HL-60 (cell line): Measurements from ENCODE around the gene CDK15.

Source experiments
- DNase-seq, 2 experiments: peaks; one replicate each; pipeline ENCODE4 v3.0.0-alpha.2; 2010 to 2020; ENCODE audit warnings: low read depth in 1 of 2, low spot score in 1 of 2
- H3K27ac ChIP-seq: fragments of 250-450 bp; sonication (Bioruptor Pico); replicated peaks from 2 replicates; pipeline ENCODE4 v1.5.1; 2020; ENCODE audit warnings: mild to moderate bottlenecking, moderate library complexity
- H3K27me3 ChIP-seq: fragments of 250-450 bp; sonication (Bioruptor Pico); 2 replicates; pipeline ENCODE4 v1.5.1; 2021; ENCODE audit warnings: mild to moderate bottlenecking, moderate library complexity; ENCODE audit not compliant: insufficient read depth, poor library complexity, severe bottlenecking
- H3K4me3 ChIP-seq: replicated peaks from 2 replicates; pipeline ENCODE4 v1.5.1; 2011; ENCODE audit warnings: mild to moderate bottlenecking, control low read depth, low read length; ENCODE audit not compliant: insufficient read depth
- CTCF ChIP-seq: IDR thresholded peaks from one replicate; pipeline ENCODE4 v1.5.1; 2011; ENCODE audit warnings: low read length, control low read depth, inconsistent platforms; ENCODE audit not compliant: insufficient read depth
- GABPA ChIP-seq: IDR thresholded peaks from 2 replicates; pipeline ENCODE4 v1.6.1; 2012; ENCODE audit warnings: low read depth
- POLR2AphosphoS5 ChIP-seq: IDR thresholded peaks from 2 replicates; pipeline ENCODE4 v1.6.1; 2012; ENCODE audit warnings: low read depth
- REST ChIP-seq: IDR thresholded peaks from 2 replicates; pipeline ENCODE4 v1.6.1; 2012; ENCODE audit warnings: low read depth; ENCODE audit not compliant: insufficient replicate concordance
- SPI1 ChIP-seq: IDR thresholded peaks from 2 replicates; pipeline ENCODE4 v1.6.1; 2012; ENCODE audit warnings: low read depth, mild to moderate bottlenecking, borderline replicate concordance

The CDK15 gene

GRCh38 chr2:201786471-201786870, 19.9 kb upstream of the CDK15 start:
- Histone ChIP-seq H3K4me3 (no peak overlapping the region), H3K27me3 (no peaks in the 10 kb centered on the region), H3K27ac (peak overlapping the region; percentile 81)
- DNase-seq: peak in 1 of 2 experiments; percentile 17
- no peak for TF ChIP-seq REST
- TF ChIP-seq CTCF: no peak
- TF ChIP-seq GABPA: no peak
- no peak for TF ChIP-seq SPI1
- no peak for TF ChIP-seq POLR2AphosphoS5

GRCh38 chr2:201788371-201788770, 18.0 kb upstream of the CDK15 start:
- H3K4me3 ChIP-seq: no peak overlapping the region
- H3K27ac ChIP-seq: peak overlapping the region; percentile 81
- TF ChIP-seq GABPA: no peak
- no peak for TF ChIP-seq POLR2AphosphoS5
- no peak for TF ChIP-seq SPI1
- no peak for TF ChIP-seq REST
- TF ChIP-seq CTCF: no peak
- DNase-seq: no peak
- H3K27me3 ChIP-seq: no peaks in the 10 kb centered on the region

GRCh38 chr2:201789395-201789794, 16.9 kb upstream of the CDK15 start:
- DNase-seq: no peak
- TF ChIP-seq GABPA (no peak), SPI1 (no peak), CTCF (no peak), POLR2AphosphoS5 (no peak), REST (no peak)
- H3K4me3 ChIP-seq: no peak overlapping the region
- H3K27ac ChIP-seq: no peak overlapping the region; the same call in 1 of the 2 replicates
- H3K27me3 ChIP-seq: no peaks in the 10 kb centered on the region
